Measurements from ENCODE around the gene GAK. TPM values are rescaled to one million over a fixed set of nuclear protein-coding genes. Genes with fewer than 3 reads are reported as not detected.

The GAK gene
- total RNA-seq, 2 donors from 2014 or later: 168 to 234 TPM

DNA sequence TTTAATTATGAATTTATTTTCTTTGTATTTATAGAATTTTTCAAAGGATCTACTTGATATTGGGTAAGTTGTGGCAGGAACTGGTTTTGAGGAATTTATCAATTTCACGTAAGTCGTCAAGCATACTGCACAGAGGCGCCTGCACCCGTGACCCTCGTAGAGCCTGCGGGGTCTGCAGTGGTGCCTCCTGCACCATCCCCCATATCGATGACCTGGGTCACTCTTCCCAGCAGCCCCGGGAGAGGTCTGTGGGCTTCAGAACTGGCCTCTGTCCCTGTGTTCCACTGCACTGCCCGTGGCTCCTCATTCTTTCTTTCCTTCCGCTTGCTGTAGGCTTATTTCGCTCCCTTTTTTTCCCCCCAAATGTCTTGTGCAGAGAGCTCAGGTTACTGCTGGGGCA, 74.7 kb downstream of the GAK start:
- no peak overlapping the region for H3K4me3 Mint-ChIP-seq
- H3K9me3 Mint-ChIP-seq: no peaks in the 10 kb centered on the region
- H3K4me1 Mint-ChIP-seq (ENCODE audit: low read depth in 2 of 2): peaks cover 22 to 23% of the 10 kb centered on the region in 2 donors
- no peak for ATAC-seq
- H3K27me3 Mint-ChIP-seq: no peaks in the 10 kb centered on the region
- H3K27ac Mint-ChIP-seq: peak overlapping the region in 1 of 2 donors; percentile 75
- DNase-seq (ENCODE audit: low spot score): no peak
- H3K36me3 Mint-ChIP-seq: peaks cover 44% of the 10 kb centered on the region

DNA sequence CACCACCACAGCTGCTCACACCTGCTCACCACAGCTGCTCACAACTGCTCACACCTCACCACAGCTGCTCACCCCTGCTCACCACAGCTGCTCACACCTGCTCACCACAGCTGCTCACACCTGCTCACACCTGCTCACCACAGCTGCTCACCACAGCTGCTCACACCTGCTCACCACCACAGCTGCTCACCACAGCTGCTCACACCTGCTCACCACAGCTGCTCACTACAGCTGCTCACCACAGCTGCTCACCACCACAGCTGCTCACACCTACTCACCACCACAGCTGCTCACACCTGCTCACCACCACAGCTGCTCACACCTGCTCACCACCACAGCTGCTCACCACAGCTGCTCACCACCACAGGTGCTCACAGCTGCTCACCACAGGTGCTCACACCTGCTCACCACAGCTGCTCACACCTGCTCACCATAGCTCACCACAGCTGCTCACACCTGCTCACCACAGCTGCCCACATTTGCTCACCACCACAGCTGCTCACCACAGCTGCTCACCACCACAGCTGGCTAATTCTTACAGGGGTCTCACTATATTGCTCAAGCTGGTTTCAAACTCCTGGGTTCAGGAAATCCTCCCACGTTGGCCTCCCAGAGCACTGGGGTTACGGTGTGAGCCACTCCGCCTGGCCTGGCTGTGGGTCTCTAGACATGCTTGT, 75.8 kb downstream of the GAK start:
- Mint-ChIP-seq H3K9me3 (no peaks in the 10 kb centered on the region), H3K4me3 (peak overlapping the region; percentile 8), H3K4me1 (ENCODE audit: low read depth in 2 of 2) (peaks cover 22 to 23% of the 10 kb centered on the region in 2 donors), H3K27ac (peak overlapping the region; percentile 61 to 75), H3K36me3 (peaks cover 40% of the 10 kb centered on the region), H3K27me3 (no peaks in the 10 kb centered on the region)
- DNase-seq (ENCODE audit: low spot score) (no peak), ATAC-seq (peak; percentile 25 to 50)

DNA sequence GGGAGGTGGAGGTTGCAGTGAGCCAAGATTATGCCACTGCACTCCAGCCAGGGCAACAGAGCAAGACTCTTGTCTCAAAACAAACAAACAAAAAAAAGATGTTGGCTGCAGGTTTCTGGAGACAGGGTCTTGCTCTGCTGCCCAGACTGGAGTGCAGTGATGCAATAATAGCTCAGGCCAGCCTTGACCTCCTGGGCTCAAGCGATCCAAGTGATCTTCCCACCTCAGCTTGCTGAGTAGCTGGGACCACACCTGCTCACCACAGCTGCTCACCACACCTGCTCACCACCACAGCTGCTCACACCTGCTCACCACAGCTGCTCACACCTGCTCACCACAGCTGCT, 76.3 kb downstream of the GAK start:
- ATAC-seq: no peak
- Mint-ChIP-seq H3K27ac (peak overlapping the region in 1 of 2 donors; percentile 75), H3K9me3 (no peaks in the 10 kb centered on the region), H3K27me3 (no peaks in the 10 kb centered on the region), H3K4me3 (no peak overlapping the region), H3K36me3 (peaks cover 35% of the 10 kb centered on the region), H3K4me1 (ENCODE audit: low read depth in 2 of 2) (peaks cover 22 to 23% of the 10 kb centered on the region in 2 donors)
- no peak for DNase-seq (ENCODE audit: low spot score)

DNA sequence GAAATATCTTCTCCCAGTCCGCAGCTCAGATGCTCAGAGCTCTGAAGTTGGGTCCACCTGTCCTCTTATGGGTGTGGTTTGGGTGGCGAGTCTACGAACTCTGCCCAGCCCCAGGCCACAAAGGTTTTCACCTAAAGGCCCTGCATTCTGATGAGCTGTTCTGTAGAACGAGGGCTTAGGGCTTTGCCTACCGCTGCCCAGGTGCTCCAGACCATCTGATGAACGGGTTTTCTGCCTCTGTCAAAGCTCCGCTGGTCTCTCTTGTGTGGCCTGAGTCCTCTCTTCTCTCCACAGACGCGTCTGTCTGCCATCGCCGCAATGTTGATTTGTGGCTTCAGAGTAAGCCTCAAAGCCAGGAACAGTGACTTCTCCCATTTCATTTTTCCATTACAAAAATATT, 77.8 kb downstream of the GAK start:
- H3K36me3 Mint-ChIP-seq: peaks cover 24% of the 10 kb centered on the region
- H3K9me3 Mint-ChIP-seq: no peaks in the 10 kb centered on the region
- H3K27me3 Mint-ChIP-seq: no peaks in the 10 kb centered on the region
- no peak overlapping the region for H3K27ac Mint-ChIP-seq
- no peak overlapping the region for H3K4me3 Mint-ChIP-seq
- ATAC-seq (no peak), DNase-seq (ENCODE audit: low spot score) (no peak)
- peaks cover 22 to 23% of the 10 kb centered on the region in 2 donors for H3K4me1 Mint-ChIP-seq (ENCODE audit: low read depth in 2 of 2)

DNA sequence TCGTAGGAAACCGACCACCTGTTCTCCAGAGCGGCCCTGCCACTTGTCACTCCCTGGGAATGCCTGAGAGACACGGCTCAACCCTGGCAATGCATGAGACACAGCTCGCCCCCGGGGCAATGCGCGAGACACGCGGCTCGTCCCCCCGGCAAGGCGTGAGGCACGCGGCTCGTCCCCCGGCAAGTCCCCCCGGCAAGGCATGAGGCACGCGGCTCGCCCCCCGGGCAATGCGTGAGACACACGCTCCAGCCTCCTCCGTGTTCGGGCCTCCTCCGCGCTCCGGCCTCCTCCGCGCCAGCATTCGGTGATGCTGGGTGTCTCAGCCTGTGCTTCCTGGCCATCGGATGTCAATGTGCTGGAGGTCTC, 78.7 kb downstream of the GAK start:
- no peaks in the 10 kb centered on the region for H3K27me3 Mint-ChIP-seq
- peaks cover 20% of the 10 kb centered on the region for H3K36me3 Mint-ChIP-seq
- ATAC-seq (no peak), DNase-seq (ENCODE audit: low spot score) (no peak)
- H3K4me1 Mint-ChIP-seq (ENCODE audit: low read depth in 2 of 2): peaks cover 21% of the 10 kb centered on the region in 2 donors
- H3K9me3 Mint-ChIP-seq: no peaks in the 10 kb centered on the region
- H3K27ac Mint-ChIP-seq: no peak overlapping the region
- no peak overlapping the region for H3K4me3 Mint-ChIP-seq

DNA sequence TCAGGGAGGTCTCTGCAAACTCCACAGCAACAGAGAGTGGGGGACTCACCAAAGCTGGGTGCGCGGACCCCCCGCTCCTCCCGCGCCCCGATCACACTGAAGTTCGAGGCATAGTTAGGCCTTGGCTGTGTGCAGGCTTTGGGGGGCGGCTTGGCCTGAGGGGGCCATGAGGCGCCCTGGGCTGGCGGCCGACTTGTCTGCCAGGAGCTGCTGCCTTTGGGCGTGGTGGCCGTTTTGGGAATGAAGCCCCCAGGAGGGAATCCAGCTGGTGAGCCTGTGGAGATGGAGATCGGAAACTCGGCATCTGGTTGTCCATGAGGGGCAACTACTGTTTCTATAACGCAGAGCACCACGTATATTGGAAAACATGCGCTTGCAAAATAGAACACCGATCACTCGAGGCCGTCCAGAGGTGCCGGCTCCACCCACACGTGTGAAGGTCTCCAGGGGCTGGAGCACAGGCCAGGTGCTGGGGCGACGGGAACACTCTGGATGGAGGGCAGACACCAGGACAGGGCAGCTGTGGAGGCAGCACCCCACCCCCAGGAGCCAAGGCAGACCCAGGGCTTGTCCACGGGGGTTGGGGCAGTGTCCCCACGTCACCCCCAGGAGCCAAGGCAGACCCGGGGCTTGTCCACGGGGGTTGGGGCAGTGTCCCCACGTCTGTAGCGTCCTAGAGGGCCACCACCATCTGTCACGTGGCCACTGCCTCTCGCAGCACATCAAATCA, 80.2 kb downstream of the GAK start:
- ATAC-seq: no peak
- no peak for DNase-seq (ENCODE audit: low spot score)
- Mint-ChIP-seq H3K27me3 (no peaks in the 10 kb centered on the region), H3K4me3 (no peak overlapping the region), H3K4me1 (ENCODE audit: low read depth in 2 of 2) (peaks cover 8 to 11% of the 10 kb centered on the region in 2 donors), H3K27ac (peak overlapping the region in 1 of 2 donors; percentile 43), H3K36me3 (peaks cover 7% of the 10 kb centered on the region), H3K9me3 (no peaks in the 10 kb centered on the region)

DNA sequence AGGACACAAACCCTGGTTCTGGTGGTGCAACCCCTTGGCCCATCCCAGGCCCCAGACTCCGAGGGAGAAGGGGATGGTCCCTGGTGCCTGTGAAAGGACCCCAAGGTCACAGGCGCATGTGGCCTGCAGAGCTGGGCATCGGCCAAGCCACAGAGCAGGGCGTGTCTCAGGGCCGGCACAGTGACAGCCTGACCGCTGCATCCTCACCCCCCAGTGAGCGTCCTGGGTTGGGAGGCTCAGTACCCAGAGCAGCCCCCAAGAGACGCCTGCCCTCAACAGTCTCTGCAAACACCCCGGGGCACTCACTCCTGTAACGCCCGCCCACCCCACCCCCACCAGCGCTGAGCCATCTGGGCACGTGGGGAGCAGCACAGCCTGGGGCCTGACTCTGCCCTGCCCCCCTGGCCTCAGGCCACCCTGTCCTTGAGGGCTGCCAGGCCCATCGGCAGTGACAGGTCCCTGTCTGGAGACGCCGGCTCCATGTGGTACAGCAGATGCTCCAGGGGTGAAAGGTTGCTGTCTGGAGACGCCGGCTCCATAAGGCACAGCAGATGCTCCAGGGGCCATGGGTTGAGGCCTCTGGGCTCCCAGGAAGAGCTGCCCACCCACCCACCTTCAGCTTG, 81.7 kb downstream of the GAK start:
- no peaks in the 10 kb centered on the region for H3K9me3 Mint-ChIP-seq
- H3K4me1 Mint-ChIP-seq (ENCODE audit: low read depth in 2 of 2): peaks cover 0 to 7% of the 10 kb centered on the region in 2 donors
- ATAC-seq (peak in 1 of 2 donors; percentile 22), DNase-seq (ENCODE audit: low spot score) (no peak)
- H3K27ac Mint-ChIP-seq: no peak overlapping the region
- H3K36me3 Mint-ChIP-seq: no peaks in the 10 kb centered on the region
- H3K27me3 Mint-ChIP-seq: no peaks in the 10 kb centered on the region
- no peak overlapping the region for H3K4me3 Mint-ChIP-seq

DNA sequence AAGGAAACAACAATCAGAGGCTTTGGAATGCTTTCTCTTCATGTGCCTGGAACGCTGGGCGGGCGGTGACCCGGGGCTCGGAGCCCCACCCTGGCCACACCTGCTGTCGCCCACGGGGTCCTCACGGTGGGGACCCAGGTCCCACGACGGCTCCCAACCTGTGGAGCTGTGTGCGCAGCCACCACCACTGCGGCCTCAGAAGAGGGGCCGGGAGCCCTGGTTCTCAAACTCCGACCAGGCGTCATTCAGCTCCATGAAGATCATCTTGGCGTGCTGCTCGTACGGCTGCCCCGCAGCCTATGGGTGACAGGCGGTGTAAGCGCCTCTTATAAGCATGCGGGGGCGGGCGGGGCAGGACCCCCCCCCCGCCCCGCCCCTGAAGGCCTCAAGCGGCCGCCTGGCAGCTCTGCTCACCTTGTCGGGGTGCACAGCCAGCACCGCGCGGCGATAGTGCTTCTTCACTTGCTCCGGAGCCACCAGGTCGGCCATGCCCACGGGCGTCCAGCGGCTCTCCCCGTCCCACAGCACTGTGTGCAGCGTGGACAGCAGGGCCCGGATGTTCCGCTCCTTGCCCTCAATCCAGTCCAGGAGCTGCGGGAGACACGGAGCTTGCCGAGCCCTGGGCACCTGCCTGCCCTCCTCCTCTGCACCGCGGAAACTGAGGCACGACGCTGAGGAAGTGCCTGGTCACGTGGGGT, 82.5 kb downstream of the GAK start:
- no peak overlapping the region for H3K27ac Mint-ChIP-seq

DNA sequence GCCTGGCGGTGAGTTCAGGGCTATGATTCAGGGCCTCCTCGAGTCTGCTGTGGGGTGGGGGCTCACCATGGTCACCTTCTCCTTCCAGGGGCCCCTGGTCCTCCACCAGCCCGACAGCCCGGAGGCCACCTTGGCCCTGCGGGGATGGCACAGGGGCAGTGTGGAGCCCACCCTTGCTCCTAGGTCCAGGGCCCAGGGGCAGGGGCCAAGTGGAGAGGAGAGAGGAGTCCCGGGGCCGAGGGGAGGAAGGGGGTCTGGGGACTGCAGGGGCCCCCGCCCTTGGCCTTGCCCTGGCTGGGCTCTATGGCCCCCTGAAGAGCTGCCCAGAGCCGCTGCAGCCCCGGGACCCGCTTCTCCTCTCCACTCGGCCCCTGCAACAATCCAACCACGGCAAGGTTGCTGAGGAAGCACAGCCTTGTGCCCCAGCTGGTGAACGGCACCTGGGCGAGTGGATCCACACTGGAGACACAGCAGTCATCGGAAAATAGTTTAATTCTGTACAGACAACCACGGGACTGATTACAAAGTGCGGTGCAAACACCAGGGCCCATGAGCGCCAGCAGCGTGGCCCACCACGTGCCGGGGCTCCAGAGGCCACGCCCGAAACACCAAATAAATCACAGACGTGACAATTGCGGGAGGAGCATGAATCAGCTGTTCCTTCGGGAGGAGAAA, 83.2 kb downstream of the GAK start:
- no peaks in the 10 kb centered on the region for H3K9me3 Mint-ChIP-seq
- no peak for DNase-seq (ENCODE audit: low spot score)
- no peak for ATAC-seq
- H3K36me3 Mint-ChIP-seq: no peaks in the 10 kb centered on the region
- no peaks in the 10 kb centered on the region for H3K27me3 Mint-ChIP-seq
- H3K4me3 Mint-ChIP-seq: no peak overlapping the region
- peaks cover 0 to 4% of the 10 kb centered on the region in 2 donors for H3K4me1 Mint-ChIP-seq (ENCODE audit: low read depth in 2 of 2)
- H3K27ac Mint-ChIP-seq: no peak overlapping the region

More for the DNA sequence above, 82.5 kb downstream of the GAK start:
- no peak overlapping the region for H3K4me3 Mint-ChIP-seq
- DNase-seq (ENCODE audit: low spot score) (no peak), ATAC-seq (no peak)
- H3K9me3 Mint-ChIP-seq: no peaks in the 10 kb centered on the region
- no peaks in the 10 kb centered on the region for H3K27me3 Mint-ChIP-seq
- no peaks in the 10 kb centered on the region for H3K36me3 Mint-ChIP-seq
- peaks cover 0 to 4% of the 10 kb centered on the region in 2 donors for H3K4me1 Mint-ChIP-seq (ENCODE audit: low read depth in 2 of 2)

DNA sequence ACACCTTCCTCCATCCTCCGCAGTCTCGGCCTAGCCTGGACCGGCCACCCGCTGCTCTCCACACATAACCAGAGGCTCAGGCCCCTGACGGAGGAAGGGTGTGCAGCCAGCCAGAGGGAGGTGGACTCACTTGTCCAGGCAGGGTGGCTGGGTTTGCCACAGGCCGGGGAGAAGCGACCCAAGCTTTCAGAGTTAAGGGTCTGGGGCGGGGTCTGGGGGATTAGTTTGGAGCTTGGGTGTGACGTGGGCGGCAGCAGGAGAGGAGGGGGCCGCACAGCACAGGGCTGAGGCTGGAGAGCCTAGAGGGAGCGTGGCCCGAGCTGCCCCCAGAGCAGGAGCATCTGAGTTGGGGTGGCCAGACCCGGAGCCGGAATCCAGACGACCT, 83.8 kb downstream of the GAK start:
- H3K36me3 Mint-ChIP-seq: no peaks in the 10 kb centered on the region
- no peak for DNase-seq (ENCODE audit: low spot score)
- peak in 1 of 2 donors; percentile 17 for ATAC-seq
- no peak overlapping the region for H3K27ac Mint-ChIP-seq
- no peaks in the 10 kb centered on the region for H3K27me3 Mint-ChIP-seq
- peaks cover 0 to 4% of the 10 kb centered on the region in 2 donors for H3K4me1 Mint-ChIP-seq (ENCODE audit: low read depth in 2 of 2)
- H3K9me3 Mint-ChIP-seq: no peaks in the 10 kb centered on the region
- H3K4me3 Mint-ChIP-seq: no peak overlapping the region

DNA sequence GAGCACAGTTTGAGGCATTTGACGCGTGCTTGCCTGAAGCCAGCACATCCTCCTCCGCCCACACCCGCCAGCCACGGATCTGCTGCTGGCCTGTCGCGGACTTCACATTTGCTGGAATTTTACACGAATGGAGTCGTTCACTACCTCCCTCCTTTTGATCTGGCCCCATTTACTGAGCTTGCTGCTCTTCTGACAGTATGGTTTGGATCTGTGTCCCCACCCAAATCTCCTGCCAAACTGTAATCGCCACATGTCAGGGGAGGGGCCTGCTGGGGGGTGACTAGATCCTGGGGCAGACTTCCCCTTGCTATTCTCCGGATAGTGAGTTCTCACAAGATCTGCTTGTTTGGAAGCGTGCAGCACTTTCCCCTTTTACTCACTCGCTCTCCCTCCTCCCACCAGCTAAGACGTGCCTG, 86.3 kb downstream of the GAK start:
- Mint-ChIP-seq H3K27ac (no peak overlapping the region), H3K27me3 (no peaks in the 10 kb centered on the region), H3K4me3 (no peak overlapping the region), H3K36me3 (peaks cover 9% of the 10 kb centered on the region), H3K9me3 (no peaks in the 10 kb centered on the region), H3K4me1 (ENCODE audit: low read depth in 2 of 2) (peaks cover 0 to 4% of the 10 kb centered on the region in 2 donors)
- DNase-seq (ENCODE audit: low spot score) (no peak), ATAC-seq (no peak)

DNA sequence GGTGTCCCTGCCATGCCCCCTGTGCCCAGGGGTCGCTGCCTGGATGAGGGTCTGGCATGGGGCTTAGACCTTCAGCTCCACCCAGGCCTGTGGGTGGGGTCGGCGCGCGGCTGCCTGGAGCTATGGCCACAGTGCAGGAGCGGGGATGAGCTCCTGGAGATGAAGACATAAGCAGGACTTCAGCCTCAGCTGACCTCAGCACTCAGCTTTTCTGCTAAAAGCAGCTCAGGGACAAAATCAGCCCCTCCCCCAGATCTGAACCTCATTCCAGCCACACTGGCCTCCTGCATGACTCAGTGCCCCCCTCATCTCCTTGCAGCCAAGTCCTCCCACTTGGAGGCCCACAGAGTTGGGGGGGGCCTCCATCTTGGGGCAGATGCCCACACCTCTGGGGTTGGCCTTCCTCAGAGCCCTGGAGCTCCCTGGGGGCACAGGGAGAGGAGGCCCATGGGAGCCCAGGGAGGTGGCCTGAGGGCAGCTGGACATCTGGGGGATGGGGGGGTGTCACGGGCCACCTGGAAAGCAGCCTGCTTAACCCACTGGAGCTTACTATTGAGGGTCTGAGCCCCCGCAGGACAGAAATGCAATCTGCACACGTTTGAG, 86.8 kb downstream of the GAK start:
- Mint-ChIP-seq H3K27ac (no peak overlapping the region), H3K36me3 (peaks cover 9% of the 10 kb centered on the region), H3K27me3 (no peaks in the 10 kb centered on the region), H3K4me1 (ENCODE audit: low read depth in 2 of 2) (peaks cover 0 to 4% of the 10 kb centered on the region in 2 donors), H3K4me3 (no peak overlapping the region), H3K9me3 (no peaks in the 10 kb centered on the region)
- DNase-seq (ENCODE audit: low spot score): peak; percentile 56
- ATAC-seq: no peak

DNA sequence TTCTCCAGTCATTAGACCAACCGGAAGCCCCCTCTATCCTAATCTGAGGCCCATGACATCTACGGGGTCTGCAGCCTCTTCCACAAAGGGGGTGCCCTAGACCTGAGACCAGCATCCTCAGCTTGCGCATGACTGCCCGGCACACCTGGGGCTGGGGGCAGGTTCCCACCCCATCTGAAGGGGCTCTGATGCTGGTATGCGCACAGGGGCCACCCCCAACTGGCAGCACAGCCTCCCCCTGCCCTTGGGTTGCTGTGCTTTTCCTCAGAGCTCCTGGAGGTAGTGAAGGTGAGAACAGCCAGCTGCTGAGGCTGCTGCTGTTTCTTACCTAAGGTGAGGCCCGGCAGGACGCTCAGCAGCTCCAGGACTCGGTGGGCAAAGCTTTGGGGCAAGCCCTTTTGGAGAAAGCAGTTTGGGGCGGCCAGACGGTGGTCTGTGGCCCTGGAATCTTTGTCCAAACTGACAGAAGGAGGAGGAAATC, 87.3 kb downstream of the GAK start:
- Mint-ChIP-seq H3K27ac (no peak overlapping the region), H3K4me1 (ENCODE audit: low read depth in 2 of 2) (peaks cover 5 to 9% of the 10 kb centered on the region in 2 donors), H3K9me3 (peaks cover 3% of the 10 kb centered on the region), H3K4me3 (no peak overlapping the region), H3K36me3 (peaks cover 9% of the 10 kb centered on the region), H3K27me3 (no peaks in the 10 kb centered on the region)
- ATAC-seq (no peak), DNase-seq (ENCODE audit: low spot score) (peak; percentile 44)

All from natural killer cell treated with Interleukin-12 subunit alpha and Interleukin-12 subunit beta and Interleukin-15 and Interleukin-18, amount 100 ng/mL, for 72 hours (primary cell).